Fibroblast of skin of left quadriceps (primary cell): ENCODE data around the gene H6PD.

Source experiments
- DNase-seq, 2 experiments: peaks; one replicate each; pipeline ENCODE4 v3.0.0-alpha.2; 2013; ENCODE audit warnings: low read depth in 2 of 2

The H6PD gene

DNA sequence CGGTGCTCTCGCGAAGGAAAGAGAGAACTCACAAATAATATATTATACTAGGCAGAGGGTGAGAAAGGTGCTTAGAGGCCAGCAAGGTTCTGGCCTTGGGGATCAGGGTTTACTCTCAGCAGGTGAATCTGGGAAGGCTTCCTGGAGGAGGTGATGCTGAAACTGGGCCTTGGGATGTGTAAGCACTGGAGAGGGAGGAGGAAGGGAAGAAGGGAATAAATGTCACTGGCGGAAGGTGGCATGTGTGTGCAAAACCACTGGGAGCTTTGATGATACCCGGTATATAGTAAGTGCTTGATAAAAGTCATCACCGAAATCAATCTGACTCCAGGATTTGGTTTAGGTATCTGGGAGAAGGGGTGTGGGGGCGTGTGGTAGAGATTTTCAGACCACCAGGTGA, 82.5 kb downstream of the H6PD start:
- no peak for DNase-seq

DNA sequence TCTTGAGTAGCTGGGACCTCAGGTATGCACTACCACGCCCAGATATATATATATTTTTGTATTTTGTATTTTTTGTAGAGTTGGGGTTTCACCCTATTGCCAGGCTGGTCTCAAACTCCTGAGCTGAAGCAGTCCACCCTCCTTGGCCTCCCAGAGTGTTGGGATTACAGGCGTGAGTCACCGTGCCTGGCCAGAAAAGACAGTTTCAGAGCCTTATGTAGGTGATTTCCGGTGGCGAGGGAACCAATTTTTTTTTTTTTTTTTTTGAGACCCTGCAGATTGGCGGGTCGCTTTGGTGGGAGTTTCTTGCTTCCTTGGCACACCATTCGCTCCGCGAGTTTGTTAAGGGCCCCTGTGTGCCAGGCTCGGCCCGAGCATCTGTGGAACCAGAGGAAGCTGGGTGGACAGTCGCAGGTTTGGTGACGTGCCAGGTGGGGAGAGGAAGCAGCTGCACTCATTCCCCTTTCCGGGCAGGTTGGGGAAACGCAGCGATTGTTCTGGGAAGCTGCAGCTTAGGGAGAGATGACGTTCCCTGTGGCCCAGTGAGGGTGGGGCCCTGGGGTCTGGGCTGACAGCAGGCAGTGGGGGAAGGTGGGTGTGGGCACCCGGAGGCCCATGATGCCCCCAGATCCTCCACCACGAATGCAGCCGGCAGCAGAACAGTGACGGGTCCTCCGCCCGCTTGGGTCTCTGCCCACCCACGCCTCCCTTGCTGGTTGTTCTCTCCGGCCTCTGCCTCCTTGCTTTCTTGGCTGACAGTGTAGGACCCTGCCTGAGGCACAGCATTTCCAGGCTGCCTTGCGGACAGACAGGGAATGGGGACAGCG, 83.2 kb downstream of the H6PD start:
- no peak for DNase-seq

DNA sequence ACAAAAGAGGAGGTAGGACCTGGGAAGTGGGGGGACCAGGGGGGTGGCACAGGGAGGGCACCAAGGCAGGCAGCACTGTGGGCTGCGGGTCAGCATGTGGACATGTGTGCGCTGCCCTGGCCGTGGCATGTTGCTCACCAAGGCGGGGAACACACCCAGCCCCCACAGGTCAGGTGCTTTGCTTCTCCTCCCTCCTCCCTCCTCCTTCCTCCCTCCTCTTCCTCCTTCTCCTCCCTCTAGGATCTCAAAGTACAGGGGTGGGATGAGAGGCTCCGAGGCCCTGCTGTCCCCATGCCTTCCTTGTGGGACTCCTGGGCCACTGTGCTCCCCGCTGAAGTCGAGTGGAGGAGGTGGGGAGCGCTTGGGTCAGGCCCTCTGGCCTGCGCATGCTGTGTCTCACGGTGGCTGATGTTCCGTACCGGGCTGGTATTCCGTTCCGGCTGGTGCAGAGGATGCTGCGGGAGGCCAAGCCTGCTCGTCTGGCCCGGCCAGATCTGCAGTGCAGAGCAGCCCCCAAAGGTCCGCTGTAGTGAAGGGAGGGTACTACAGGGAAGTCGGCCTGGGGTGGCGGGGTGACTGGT, 84.7 kb downstream of the H6PD start:
- no peak for DNase-seq

DNA sequence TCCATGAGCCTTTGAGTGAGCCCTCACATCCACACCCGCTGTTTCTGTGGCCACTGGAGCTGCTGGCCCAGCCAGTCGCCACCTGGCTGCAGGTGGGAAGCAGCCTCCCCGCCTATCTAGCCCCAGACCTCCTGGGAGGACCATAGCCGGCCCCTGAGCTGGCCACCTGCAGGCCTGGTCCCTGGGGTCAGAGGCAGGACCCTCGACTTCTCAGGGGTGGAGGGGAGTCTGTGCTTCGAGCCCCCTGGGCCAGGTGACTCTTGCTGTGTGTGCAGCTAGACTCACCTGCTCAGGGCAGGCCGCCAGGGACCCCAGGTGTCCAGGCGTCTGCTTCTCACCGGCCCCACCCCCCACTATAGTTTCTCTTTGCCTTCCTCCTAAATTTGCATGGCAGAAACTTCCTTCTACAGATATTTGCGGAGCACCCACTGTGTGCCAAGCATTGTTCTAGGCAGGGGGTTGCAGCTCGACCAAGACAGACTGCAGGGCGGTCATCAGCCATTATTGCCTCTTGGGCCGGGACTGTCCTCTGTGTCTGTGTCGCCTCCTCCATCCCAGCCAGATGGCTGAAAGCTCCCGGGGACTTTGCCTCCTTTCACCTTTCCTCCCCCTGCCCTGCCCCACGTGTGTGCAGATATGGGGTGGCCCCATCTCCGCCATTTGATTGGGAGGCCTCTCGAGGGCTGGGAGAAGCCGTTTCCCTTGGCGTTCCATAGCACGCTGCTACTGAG, 85.4 kb downstream of the H6PD start:
- DNase-seq: no peak
